HG03139 (cell line): Measurements from ENCODE around the gene SDCCAG8.
A peak's percentile ranks its signal among the peaks of the same experiment; 100 is the strongest.

ENCODE experiments used
- ATAC-seq: cut with Tn5 transposase; IDR thresholded peaks from one replicate; pipeline ENCODE4 v1.9.1; 2021; ENCODE audit not compliant: unreplicated experiment

Gene SDCCAG8

DNA sequence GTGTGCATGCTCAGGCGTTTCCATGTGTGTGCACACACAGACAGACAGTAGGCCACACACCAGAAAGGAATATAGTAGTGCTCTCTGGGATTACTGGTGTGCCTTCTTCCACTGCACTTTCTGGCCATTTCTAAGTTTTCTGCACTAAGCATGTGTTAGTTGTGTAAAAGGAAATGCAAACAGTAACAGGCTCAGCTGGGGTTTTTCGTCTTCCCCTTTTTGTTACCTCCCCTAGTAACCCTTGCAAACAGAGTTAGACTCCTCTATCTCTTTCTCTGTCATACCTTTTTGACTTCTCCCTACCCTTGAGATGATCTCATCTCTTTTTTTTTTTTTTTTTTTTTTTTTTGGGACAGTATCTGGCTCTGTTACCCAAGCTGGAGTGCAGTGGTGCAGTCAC lies 196.3 kb downstream of the SDCCAG8 start:
- no peak for ATAC-seq

DNA sequence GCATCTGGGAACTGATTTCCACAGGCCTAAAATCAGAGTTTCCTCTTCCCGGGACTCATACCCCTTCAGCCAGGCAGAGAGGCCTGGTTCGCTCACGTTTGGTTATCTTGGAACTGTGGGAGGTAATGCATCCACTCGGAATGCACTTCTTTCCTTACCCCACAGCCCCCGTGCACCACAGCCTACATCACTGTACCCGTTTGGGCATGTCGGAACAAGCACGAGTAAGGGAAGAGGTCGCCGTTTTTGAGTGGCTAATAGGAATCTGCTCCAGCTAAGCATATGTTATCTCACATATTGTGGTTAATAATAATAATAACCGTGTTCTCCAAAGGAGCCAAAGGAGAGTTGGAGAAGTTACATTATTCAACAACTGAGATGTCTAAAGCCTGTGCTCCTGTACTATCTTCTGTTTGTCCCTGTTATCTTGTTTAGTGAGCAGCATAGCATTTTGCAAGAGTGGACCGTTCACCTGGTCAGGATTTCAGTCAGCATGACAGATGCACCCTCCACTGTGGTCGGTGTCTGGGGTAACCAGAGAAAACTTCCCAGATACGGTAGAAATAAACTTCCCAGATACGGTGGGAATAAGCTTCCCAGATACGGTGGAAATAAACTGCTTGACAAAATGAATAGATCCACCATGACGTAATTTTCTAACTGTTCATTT lies 198.6 kb downstream of the SDCCAG8 start:
- no peak for ATAC-seq

DNA sequence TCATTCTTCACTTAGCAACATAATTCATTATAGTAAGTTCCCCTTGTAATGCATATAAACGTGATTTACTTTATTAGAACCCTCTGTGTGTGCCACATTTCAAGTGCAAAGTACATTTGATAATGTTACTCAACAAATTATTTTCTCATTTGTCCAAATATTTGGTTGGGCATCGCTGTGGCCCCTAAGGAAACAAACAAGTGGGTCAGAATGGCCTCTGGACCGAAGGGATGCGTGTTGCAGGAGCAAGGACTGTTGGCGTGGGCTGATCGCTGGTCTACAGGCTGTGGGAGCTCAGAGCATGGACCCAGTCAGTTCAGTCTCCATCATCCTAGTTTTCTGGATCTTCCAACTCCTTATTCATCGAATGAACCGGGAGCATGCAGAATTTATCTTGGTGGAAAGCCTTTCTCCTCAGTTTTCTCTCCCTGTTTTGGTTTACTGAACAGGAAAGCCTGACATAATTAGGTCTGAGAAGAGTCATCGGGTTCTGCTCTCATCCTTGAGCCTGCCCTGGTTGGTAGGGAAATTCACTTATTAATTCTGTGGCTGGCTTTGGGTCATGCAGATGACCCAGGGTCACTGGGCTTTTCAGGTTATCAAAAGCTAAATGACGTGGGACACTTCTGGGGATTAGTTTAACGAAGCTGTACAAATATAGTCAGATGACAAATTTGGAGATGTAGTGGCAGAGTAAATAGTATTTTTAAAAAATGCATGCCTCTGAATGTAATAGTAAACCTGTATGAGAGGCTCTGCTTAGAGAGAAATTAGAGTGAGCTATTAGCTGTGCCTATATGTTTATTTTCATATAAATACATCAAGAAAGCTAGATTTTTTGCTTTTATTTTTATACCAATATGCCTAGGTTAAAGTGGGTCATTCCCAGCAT lies 200.2 kb downstream of the SDCCAG8 start:
- ATAC-seq = no peak

DNA sequence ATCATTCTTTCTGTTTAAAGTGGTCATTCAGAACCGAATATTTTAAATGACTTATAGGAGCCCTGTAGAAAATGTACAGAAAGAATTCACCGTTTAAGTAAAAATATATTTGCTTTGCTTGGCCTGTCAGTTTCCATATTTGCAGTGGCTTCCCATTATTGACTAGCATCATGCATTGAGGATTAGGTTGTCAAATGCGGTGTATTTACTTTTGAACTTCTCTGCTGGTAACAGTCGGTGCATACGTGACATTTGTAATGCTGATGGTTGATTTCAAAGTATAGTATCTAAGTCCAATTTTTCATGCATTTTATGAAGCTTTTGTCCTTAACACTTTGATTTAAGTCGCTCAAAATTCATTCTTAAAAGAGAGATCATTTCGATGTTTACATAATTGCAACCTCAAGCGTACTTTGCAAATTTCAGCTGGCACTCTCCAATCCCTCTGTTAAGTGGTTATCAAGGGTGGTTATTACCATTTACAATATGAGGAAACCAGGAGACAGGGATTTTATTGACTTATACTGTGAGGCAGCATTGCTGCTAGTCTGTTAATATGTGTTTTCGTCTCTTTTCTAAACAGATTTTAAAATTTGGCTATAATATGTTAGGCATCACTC lies 201.6 kb downstream of the SDCCAG8 start:
- no peak for ATAC-seq

DNA sequence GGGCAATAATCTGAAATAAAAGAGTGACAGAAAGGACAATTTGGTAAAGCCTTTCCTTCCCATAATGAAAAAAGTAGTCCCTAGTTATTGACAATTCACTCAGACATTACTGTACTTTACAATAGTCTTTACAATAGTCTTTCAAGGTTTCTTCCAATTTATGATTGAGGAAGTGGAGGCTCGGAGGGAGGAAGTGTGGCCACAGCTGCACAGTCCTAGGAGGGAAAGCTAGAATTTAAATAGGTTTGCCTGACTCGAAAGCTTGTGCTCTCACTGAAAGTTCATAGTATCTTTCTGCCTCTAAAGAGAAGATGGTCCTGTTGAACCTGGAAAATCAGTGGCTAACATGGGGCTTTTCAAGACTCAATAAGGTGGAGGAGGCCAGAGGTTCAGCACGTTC lies 203.2 kb downstream of the SDCCAG8 start:
- ATAC-seq = no peak

DNA sequence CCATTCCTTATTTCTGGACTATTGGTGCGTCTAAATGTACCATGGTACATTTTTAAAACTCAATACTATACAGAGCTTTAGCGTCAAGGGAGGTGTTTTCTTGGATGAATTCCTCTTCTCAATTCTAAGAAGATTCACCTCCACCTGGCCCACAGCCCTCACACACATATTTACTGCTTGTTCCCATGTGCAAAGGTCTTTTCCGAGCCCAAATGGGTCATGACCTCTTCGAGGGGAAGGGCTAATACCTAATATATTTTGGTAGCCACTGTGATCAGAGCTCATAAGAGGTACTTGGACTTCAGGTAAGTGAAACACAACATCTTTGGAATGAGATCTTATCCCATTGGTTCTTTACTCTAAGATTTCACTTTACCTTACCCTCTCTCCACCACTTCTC lies 205.9 kb downstream of the SDCCAG8 start:
- ATAC-seq = no peak

DNA sequence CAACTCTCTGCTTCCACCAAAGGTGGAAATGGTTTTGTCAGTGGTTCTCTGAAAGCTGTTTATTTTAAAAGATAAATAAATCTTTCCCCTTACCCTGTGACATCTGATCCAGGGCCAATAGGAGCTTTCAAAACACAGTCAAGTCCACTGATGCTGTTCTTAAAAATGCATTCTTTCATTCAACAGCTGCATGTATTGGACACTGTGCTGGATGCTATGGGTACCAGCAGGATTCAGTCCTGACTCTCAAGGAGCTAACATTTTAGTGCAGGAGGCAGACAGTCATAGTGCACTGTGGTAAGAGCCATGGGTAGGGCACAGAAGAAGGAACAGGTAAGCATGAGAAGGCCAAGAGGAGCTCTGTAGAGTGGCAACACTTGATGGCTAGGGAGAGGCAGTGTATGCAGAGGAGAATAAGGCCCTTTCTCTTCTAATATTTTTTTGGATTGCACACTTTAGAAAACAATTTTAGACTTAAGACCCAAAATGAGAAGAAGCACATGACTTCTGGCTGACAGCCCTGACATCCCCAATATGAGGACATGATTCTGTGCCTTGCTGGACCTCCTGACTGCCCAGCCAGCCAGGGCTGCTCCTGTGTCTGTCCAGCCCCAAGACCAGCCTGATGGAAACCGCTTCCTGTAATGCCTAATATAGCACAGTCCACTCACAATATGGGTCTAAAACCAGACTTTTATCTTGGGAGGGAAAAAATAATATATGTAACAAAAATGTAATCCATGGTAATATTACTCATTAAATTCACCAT lies 207.3 kb downstream of the SDCCAG8 start:
- ATAC-seq = no peak

DNA sequence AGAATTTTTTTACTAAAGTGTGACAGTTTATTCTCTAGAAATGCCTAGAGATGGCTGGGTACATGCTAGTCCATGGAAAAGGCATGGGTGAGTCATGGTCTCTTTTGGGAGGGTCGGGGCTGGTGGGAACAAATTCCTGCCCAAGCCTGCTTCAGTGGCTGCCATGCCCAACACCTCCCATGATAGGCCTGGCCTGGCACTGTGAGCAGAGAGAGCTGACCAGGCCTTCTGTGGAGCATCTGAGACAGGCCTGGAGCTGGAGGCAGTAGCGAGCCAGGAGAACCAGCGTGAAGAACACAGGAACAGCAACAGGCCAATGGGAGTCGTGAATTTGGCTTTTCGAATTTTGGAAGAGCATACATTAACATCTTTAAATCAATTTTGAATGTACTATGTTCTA lies 209.2 kb downstream of the SDCCAG8 start:
- ATAC-seq = no peak

DNA sequence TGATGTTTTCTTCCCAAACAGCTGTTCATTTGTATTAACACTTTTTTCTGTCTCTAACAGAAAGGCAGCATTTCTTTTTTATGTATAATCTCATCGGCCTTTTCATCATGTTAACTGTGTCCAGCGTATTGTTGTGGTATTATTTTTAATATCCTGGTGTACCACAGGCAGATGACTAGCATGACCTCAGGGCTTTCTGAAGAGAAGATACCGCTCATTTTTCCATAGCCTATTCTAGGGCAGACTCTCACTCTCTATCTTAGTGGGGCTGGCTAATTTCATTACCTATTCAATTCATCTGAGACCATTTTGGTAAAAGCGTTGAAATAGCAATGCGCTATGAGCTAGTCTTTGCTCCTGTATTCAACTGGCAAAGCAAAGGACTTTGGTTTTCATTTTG lies 209.9 kb downstream of the SDCCAG8 start:
- no peak for ATAC-seq

DNA sequence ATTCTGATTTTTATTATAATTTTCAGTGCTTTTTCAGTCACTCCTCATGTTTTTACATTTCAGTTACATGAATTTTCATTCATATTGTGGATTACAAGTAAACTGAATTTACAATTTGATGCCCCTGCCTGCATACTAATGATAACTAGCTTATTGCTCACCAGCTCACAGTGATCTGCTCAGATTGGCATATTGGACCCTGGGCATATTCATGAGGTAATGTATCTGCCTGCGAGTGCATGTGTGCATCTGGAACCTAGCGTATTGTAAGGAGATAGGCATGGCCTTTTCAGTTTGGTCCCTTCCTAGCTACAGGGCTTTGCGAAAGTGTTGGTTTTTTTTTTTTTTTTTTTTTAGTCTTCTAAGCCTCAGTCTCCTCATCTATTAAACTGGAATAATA lies 213.7 kb downstream of the SDCCAG8 start:
- no peak for ATAC-seq

DNA sequence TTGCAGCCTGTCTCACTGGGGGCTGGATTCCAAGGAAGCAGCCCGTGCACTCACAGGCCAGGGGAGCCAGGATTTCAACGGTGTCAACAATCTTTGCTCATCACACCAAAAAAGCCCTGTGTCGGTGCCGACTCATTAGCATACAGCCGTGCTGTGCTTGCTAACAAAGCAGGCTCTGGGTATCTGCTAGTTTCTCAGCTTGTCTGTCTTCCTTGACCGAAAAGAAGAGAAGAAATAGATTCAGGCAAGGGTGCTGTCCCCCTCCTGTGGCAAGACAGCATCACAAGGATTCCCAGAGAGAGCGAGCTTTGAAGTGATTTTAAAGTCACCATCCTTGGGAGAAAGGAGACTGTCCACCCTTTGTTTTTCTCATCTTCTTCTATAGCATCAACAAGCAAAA lies 214.7 kb downstream of the SDCCAG8 start:
- no peak for ATAC-seq

DNA sequence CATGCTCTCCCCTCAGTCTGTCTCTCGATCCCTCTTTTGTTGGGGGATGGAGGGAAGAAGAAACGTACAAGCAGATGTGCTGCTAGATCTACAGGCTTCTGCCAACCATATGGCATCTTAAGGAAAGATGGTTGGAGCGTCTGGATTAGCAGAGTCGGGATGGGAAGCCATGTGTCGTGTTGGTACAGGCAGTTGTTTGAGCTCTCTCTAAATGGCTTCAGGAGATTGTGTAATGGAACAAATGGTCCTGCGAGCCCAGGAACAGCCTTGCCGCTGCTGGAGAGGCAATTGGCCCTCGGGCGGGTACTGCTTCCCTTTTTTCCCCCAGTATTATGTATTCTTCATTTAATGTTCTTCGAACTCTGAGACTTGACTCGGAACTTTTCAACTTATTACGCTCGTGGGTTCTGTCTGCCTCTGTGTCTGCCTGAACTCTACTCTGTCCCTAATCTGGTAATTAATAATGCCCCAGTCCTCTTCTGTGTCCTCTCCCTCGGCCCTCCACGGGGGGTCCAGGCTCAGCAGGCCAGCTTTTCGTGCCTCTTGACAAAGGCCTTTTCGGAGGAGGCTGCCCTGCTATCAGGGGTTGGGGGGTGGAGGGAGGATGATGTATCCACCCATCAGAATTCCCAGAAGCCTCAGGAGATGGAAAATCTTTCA lies 215.3 kb downstream of the SDCCAG8 start:
- ATAC-seq = no peak

DNA sequence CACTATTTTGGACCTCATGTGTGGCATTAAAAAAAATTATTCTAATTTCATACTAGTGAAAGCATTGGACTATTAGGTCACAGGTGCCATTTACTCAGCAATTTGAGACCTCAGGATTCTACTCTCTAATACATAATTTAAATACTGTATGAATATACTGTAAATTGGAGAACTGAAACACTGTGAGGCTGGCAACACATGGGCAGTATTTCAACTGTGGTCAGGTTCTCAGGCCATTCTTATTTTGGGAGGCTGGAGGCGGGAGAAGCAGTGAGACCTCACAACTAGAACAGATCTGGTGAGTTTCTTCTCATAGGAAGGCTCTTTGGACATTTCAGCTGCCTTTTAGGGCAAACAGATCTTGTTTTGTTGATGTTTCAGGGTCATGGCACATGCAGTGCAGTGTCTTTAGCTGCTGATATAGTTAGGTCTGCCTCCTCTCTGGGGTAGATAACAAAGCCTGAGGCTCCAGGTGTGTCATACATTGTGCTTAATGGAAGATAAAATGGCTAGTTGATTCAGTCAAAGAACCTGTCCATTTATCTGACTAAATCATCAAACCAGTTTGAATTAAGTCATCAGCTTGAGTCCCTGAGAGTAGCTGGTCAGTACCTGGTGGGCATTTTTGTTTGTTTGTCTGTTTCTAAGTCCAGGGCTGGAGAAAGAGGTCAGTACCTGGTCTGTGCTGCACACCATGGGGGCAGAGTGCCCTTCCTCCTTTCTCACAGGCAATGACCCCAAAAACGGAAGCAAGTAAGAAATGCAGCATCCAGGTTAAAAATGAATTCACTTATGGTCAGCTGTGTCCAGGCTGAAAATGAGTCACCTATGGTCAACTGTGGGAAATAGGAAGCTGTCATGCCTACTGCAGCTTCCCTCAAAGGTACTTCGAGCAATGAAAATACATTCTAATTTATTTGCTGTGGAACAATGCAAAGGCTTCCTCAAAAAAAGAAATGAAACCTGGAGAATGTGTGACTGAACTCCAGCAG lies 216.2 kb downstream of the SDCCAG8 start:
- ATAC-seq = peak; percentile 80

DNA sequence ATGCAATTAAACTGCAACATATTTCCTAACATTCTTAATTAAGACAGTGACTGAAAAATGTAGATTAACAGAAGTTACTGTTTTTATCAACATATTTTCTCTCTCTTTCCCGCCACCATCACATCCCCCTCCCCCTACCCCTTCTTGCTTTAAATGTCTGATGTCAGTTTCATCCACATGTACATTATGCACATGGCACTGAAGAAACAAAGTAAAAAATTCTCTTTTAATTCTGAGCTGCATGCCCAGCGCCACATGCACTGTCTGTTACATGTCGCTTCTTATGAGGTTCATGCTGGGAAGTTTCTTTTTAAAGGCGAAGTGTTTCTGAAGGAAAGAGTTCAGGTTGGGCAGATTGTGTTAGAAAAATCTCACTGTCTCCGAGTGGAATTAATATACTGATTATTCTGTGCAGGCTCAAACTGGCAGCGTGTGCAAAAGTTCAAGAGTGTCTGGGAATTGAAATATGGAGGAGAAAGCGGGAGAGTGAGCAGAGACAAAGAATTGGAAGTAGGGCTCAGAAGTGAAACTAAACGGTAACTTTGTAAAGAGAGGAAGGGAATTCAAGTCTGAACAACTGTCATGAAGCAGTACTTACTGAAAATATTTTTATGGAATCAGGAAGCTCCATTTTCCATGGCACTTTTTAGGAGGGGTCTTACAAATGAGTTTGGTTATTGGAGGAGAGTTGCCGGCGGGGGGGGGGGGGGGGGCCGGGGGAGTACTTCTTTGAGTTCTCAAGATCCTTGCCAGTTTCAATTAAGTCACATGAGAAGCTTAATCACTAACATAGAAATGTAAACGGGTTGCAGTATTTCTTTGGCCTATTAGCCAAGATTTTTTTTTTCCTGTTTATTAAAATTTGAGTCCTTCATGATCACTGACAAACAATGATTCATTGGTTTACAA lies 217.6 kb downstream of the SDCCAG8 start:
- no peak for ATAC-seq

DNA sequence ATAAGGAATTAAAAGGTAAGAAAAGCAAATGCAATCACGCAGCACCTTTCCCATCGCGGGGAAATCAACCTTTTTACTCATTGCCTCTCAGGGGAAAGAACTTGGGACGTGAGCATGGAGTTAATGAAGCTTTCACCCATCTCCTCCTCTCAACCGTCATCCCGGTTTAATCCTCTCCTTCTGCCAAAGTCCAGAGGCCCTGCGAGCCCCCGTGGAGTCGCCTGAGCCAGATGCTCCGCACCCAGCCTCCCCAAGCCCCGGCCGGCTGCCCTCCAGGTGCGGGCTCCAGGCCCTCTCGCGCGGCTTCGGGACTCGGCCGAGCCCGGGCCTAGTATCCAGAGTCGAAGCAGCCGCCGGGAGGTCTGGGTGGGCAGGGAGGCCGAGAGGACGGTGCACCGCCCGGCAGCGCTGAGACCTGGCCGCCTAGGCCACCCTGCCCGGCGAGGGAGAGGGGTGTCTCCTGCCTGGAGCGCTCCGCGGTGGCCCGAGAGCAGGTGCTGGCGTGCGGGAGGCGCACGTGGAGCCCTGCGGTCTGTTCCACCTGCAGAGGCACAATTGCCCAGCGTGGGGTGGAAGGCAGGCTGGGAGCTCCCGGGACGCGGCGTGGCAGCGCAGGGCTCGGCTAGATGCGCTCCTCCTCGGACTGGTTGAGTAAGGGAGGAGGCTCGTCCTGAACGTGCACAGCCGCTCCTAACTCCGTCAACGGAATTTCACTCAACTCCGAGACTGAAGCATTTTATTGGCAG lies 218.5 kb downstream of the SDCCAG8 start:
- no peak for ATAC-seq

DNA sequence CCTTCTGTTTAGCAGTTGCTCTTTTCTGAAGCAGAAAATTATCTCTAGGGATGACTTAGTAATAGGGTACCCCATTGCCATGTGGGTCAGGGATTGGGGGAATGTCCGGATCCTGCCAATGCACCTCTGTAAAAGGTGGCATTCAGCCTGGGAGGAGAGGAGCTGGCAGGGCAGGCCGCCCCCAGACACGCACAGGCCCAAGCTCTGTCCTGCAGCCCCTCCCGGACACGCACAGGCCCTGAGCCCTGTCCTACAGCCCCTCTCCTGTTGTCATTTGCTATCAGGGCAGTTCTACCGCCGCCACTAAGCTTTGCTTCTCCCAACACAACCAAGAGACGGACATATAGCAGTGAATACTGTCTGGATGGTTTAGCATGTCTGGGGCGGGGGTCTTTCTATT lies 219.1 kb downstream of the SDCCAG8 start:
- ATAC-seq = no peak

DNA sequence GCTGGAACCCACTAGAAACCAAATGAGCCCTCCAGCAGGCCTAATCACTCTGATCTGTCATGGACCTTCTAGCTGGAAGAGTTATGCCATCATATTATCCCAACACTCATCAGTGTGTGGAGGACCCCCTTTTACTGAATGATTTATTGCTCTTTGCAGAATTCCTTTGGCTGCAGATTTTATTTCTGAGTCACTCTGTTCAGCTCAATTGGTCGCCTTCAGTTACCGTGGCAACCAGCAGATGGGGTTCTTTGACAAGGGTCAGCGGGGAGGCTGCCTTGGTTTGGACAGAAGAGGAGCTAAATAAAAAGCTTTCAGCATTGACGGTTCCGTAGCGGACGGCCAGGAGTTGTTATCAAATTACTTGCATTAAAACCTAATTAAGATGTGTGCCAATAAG lies 220.1 kb downstream of the SDCCAG8 start:
- ATAC-seq = no peak

DNA sequence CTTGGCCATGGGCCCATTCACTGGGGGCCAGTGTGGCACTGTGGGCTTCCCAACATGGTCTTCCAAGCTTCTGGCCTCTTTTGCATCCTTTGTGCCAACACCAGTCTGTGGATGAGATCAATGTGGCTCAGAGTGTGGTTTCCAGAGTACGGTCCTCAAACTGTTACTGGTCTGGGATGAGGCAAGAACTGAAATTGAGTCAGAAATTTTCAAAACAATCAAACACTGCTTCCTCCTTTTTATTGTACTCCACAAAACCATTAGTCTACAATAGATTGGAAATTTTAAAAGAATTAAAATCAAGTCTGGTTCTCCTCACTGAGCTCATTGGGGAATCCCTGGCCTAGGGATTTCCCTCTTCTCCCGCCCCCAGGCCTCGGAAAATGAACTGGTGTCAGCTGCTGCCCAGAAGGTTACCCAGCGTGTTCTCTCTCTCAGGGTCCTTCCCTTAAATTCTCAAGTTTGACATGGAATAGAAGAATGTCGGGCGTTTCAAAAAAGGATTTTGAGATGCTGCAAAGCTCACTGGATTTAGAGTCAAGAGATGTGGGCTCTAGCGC lies 222.0 kb downstream of the SDCCAG8 start:
- no peak for ATAC-seq
